ENCODE results near the gene SLX9.

SLX9 gene

GRCh38 chr21:44979687-44980561 lies 40.1 kb downstream of the SLX9 start:
- DNase-seq = no peak

- no peak for DNase-seq
These were observed 41.0 kb downstream of the SLX9 start for GRCh38 chr21:44980562-44981489.

GRCh38 chr21:44982558-44983250 lies 42.9 kb downstream of the SLX9 start:
- DNase-seq = no peak

- DNase-seq = peak; percentile 39 to 47 (median 44)
These were observed 43.8 kb downstream of the SLX9 start for GRCh38 chr21:44983421-44984206.

- DNase-seq = peak in 1 of 3 donors; percentile 15
These were observed 44.6 kb downstream of the SLX9 start for GRCh38 chr21:44984428-44984791.

GRCh38 chr21:44984792-44985440 lies 45.1 kb downstream of the SLX9 start:
- DNase-seq = no peak

GRCh38 chr21:44985441-44986401 lies 45.9 kb downstream of the SLX9 start:
- DNase-seq = no peak

- no peak for DNase-seq
These were observed 46.9 kb downstream of the SLX9 start for GRCh38 chr21:44986471-44987291.

GRCh38 chr21:44987301-44987885 lies 47.6 kb downstream of the SLX9 start:
- DNase-seq = no peak

- DNase-seq = no peak
These were observed 48.2 kb downstream of the SLX9 start for GRCh38 chr21:44987886-44988606.

GRCh38 chr21:44988607-44989536 lies 49.0 kb downstream of the SLX9 start:
- no peak for DNase-seq

GRCh38 chr21:44989537-44989886 lies 49.7 kb downstream of the SLX9 start:
- DNase-seq = no peak

- DNase-seq = no peak
These were observed 50.3 kb downstream of the SLX9 start for GRCh38 chr21:44989943-44990780.

GRCh38 chr21:44990921-44991320 lies 51.1 kb downstream of the SLX9 start:
- DNase-seq = no peak

GRCh38 chr21:44991538-44992483 lies 52.0 kb downstream of the SLX9 start:
- DNase-seq = no peak

All from suppressor macrophage treated with lipopolysaccharide for 1 hour (primary cell).